ENCODE measurements around the gene CRISP3.

- TF ChIP-seq CTCF (IDR thresholded peaks at IDR 0.05) (no peak), EZH2 (IDR thresholded peaks at IDR 0.05; ENCODE audit: borderline replicate concordance, insufficient read depth, low read depth, low read length, poor library complexity, severe bottlenecking) (no peak)
These were observed at the start of gene CRISP3 for GRCh38 chr6:49744259-49744658.

Measured in B cell (primary cell).